Panc1 (cell line): ENCODE data around the gene ESRRA.

Experiments
- POLR2AphosphoS5 ChIP-seq: IDR thresholded peaks from 2 replicates; pipeline ENCODE4 v1.6.1; 2012; ENCODE audit warnings: mild to moderate bottlenecking, low read depth, low read length, moderate library complexity
- REST ChIP-seq, 2 experiments: IDR thresholded peaks; 2 replicates each; pipeline ENCODE4 v1.6.1; 2011 to 2012; ENCODE audit warnings: low read depth in 2 of 2, control low read depth in 1 of 2, low read length in 1 of 2, mild to moderate bottlenecking in 1 of 2, moderate library complexity in 1 of 2; ENCODE audit not compliant: insufficient read depth in 1 of 2

GRCh38 chr11:64267207-64267945 lies 37.9 kb upstream of the ESRRA start:
- TF ChIP-seq REST (IDR thresholded peaks at IDR 0.05; ENCODE audit: insufficient read depth in 1 of 2, low read depth in 2 of 2, low read length in 1 of 2) (no peak), POLR2AphosphoS5 (no peak)
